DMS153 treated with DMSO at 0.1 percent for 48 hours (cell line): Measurements from ENCODE around the gene ZNF813.
"Not testable (repeated sequence)": the region's sequence is repeated elsewhere in the genome, so short reads cannot be mapped to it uniquely, and the experiment has no call there.

Source experiments
- DNase-seq: peaks from one replicate; lab custom pipeline; 2025; ENCODE audit not compliant: unreplicated experiment; lab: John Stamatoyannopoulos, UW

ZNF813 gene

GRCh38 chr19:53475470-53475869, 7.9 kb downstream of the ZNF813 start:
- DNase-seq = not testable (repeated sequence)

- DNase-seq = not testable (repeated sequence)
Observed at GRCh38 chr19:53483751-53484150, 16.2 kb downstream of the ZNF813 start.

GRCh38 chr19:53485046-53486004, 17.8 kb downstream of the ZNF813 start:
- no peak for DNase-seq

GRCh38 chr19:53492153-53492552, 24.6 kb downstream of the ZNF813 start:
- no peak for DNase-seq

- DNase-seq = not testable (repeated sequence)
Observed at GRCh38 chr19:53497311-53498023, 29.9 kb downstream of the ZNF813 start.

GRCh38 chr19:53498024-53498395, 30.5 kb downstream of the ZNF813 start:
- not testable (repeated sequence) for DNase-seq

- DNase-seq = not testable (repeated sequence)
Observed at GRCh38 chr19:53503151-53503550, 35.6 kb downstream of the ZNF813 start.

GRCh38 chr19:53503671-53504364, 36.3 kb downstream of the ZNF813 start:
- DNase-seq = not testable (repeated sequence)

GRCh38 chr19:53504365-53504703, 36.8 kb downstream of the ZNF813 start:
- DNase-seq = not testable (repeated sequence)

- no peak for DNase-seq
Observed at GRCh38 chr19:53504885-53505284, 37.4 kb downstream of the ZNF813 start.

- no peak for DNase-seq
Observed at GRCh38 chr19:53506728-53507127, 39.2 kb downstream of the ZNF813 start.

GRCh38 chr19:53507523-53508442, 40.2 kb downstream of the ZNF813 start:
- no peak for DNase-seq

- DNase-seq = no peak
Observed at GRCh38 chr19:53509443-53509842, 41.9 kb downstream of the ZNF813 start.

GRCh38 chr19:53509845-53510244, 42.3 kb downstream of the ZNF813 start:
- no peak for DNase-seq

GRCh38 chr19:53511357-53511756, 43.8 kb downstream of the ZNF813 start:
- no peak for DNase-seq

- no peak for DNase-seq
Observed at GRCh38 chr19:53511933-53512374, 44.4 kb downstream of the ZNF813 start.

- DNase-seq = not testable (repeated sequence)
Observed at GRCh38 chr19:53515047-53515446, 47.5 kb downstream of the ZNF813 start.

- DNase-seq = no peak
Observed at GRCh38 chr19:53517114-53517741, 49.7 kb downstream of the ZNF813 start.

- no peak for DNase-seq
Observed at GRCh38 chr19:53518121-53518520, 50.6 kb downstream of the ZNF813 start.

- no peak for DNase-seq
Observed at GRCh38 chr19:53518716-53519115, 51.2 kb downstream of the ZNF813 start.
